Measurements from ENCODE around the gene PICK1. TPM values are rescaled to one million over a fixed set of nuclear protein-coding genes. Genes with fewer than 3 reads are reported as not detected.

PICK1 gene
- total RNA-seq, 6 donors from 2014 or later = 31.6 to 189 (median 50.3) TPM

DNA sequence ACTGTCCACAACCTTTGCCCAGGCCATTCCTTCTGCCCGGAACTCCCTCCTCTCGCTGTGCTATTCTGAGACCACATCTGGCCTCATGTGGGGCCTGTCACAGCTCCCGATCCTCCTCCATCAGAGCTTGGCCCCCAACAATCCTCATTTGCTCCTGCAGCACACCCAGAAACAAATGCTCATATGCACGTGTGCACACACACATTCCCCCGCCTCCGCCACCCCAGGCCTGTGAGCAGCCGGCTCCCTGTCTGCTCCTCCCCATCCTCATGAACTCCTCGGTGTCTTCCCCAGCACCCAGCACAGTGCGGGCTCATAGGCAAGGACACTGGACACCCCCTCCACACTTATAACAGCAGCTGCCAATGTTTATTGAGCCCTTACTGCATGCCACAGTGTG lies 29.7 kb upstream of the PICK1 start:
- WGBS, 2 donors = 91 to 95% methylated on average over 9 of the region's 9 CpGs
- Histone ChIP-seq H3K27me3 (no peaks in the 10 kb centered on the region), H3K9me3 (no peaks in the 10 kb centered on the region), H3K27ac (no peak overlapping the region), H3K36me3 (no peaks in the 10 kb centered on the region), H3K4me1 (peaks cover 0 to 6% (median 0%) of the 10 kb centered on the region in 4 donors), H3K4me3 (no peak overlapping the region)
- DNase-seq (no peak), ATAC-seq (ENCODE audit: low FRiP score in 2 of 2) (no peak)
- TF ChIP-seq POLR2AphosphoS5 (IDR thresholded peaks at IDR 0.05) = no peak
- TF ChIP-seq EP300 (IDR thresholded peaks at IDR 0.05) = no peak

- H3K4me1 ChIP-seq = peaks cover 7 to 12% (median 8%) of the 10 kb centered on the region in 4 donors
- no peaks in the 10 kb centered on the region for H3K9me3 ChIP-seq
- H3K27me3 ChIP-seq = no peaks in the 10 kb centered on the region
- peak in 1 of 2 donors; percentile 71 for DNase-seq
- no peak for ATAC-seq (ENCODE audit: low FRiP score in 2 of 2)
- no peaks in the 10 kb centered on the region for H3K36me3 ChIP-seq
- H3K4me3 ChIP-seq = no peak overlapping the region
- WGBS, 2 donors = 86% methylated on average over 15 of the region's 15 CpGs
- no peak for TF ChIP-seq CTCF (IDR thresholded peaks at IDR 0.05)
- TF ChIP-seq POLR2A (IDR thresholded peaks at IDR 0.05) = no peak
- TF ChIP-seq POLR2AphosphoS5 (IDR thresholded peaks at IDR 0.05) = no peak
- TF ChIP-seq EP300 (IDR thresholded peaks at IDR 0.05) = no peak
- H3K27ac ChIP-seq = no peak overlapping the region
These were observed 28.7 kb upstream of the PICK1 start for GRCh38 chr22:38028344-38029130.

DNA sequence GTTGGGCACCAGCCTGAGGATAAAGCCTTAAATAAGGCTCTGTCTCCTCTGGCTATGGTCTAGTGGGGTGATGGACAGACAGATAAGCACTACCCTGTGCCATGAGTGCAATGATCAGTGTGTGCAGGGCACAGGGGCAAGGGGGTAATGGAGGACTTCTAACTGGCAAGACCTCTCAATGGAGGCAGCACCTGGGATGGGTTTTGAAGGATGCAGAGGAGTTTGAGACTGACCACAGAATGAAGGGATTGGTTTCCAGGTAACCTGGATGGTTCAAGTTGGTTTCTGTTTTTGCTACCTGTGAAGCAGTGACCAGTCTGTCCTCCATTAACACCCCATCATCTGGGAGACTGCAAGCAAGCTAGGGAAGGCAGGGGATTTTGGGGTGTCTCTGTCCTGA lies 27.8 kb upstream of the PICK1 start:
- no peaks in the 10 kb centered on the region for H3K36me3 ChIP-seq
- no peak for DNase-seq
- H3K4me1 ChIP-seq = peaks cover 15 to 20% (median 16%) of the 10 kb centered on the region in 4 donors
- no peak overlapping the region for H3K4me3 ChIP-seq
- TF ChIP-seq POLR2AphosphoS5 (IDR thresholded peaks at IDR 0.05) (no peak), POLR2A (IDR thresholded peaks at IDR 0.05) (no peak), CTCF (IDR thresholded peaks at IDR 0.05) (no peak), EP300 (IDR thresholded peaks at IDR 0.05) (no peak)
- no peak for ATAC-seq (ENCODE audit: low FRiP score in 2 of 2)
- no peaks in the 10 kb centered on the region for H3K9me3 ChIP-seq
- H3K27ac ChIP-seq = no peak overlapping the region
- H3K27me3 ChIP-seq = no peaks in the 10 kb centered on the region

DNA sequence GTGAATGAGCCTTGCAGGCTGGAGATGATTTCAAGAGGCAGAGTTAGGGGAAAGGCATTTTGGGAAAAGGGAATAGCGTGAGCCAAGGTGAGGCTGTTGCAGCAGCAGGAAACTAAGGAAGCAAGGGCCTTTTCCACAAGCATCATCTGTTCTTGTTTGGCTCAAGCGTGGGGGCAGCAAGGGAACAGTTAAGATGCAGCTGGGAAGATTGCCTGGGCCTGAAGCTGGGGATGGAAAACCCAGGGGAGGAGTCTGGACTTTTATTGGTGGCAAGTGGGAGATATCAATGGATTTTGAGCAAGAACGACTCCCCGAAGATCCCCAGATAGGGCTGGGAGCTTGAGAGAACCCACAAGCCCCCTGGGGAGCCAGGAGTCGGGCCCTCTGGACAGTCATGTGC lies 27.3 kb upstream of the PICK1 start:
- 85 to 90% methylated on average over 5 of the region's 5 CpGs for WGBS, 2 donors
- no peak overlapping the region for H3K4me3 ChIP-seq
- H3K27me3 ChIP-seq = no peaks in the 10 kb centered on the region
- DNase-seq = no peak
- H3K4me1 ChIP-seq = peaks cover 20 to 26% (median 21%) of the 10 kb centered on the region in 4 donors
- no peaks in the 10 kb centered on the region for H3K9me3 ChIP-seq
- ATAC-seq (ENCODE audit: low FRiP score in 2 of 2) = no peak
- H3K36me3 ChIP-seq = no peaks in the 10 kb centered on the region
- TF ChIP-seq POLR2AphosphoS5 (IDR thresholded peaks at IDR 0.05) (no peak), CTCF (IDR thresholded peaks at IDR 0.05) (no peak), EP300 (IDR thresholded peaks at IDR 0.05) (no peak), POLR2A (IDR thresholded peaks at IDR 0.05) (no peak)
- H3K27ac ChIP-seq = no peak overlapping the region

DNA sequence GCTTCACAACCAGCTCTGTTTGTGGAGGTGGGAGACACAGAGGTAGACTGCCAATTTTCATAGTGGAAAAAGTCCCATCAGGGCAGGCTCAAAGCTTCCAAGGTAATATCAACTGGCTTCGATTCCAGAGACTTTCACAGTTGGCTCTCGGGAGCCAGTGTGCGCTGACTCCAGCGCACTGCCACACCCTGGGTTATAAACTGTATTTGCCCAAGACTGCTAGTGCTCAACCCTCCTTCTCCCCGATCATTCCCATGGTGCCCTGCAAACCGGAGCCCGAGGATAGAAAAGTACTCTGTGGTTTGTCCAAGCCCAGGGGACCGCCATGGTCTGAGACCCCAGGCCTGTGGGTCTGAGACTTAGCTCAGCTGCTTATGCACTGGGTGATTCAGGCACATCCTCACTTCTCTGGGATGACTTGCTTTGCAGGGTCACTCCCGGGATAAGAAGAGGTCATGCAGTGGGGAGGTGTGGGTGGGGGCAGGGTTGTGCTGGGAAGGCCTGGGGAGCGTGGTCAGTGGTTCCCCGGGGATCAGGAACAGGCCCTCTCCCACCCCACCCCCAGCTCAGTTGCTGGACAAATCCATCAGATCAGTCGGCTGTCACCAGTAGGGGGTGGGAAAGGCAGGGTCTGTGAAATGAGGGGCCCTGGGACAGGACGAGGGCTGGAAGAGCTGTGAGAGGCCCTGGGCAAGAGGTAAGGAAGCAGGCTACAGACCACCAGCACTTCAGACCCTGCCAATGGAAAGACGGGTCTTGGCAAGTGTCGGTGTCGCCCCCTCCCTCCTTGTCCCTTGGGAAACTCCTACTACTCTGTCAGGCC lies 26.7 kb upstream of the PICK1 start:
- Histone ChIP-seq H3K36me3 (no peaks in the 10 kb centered on the region), H3K4me3 (no peak overlapping the region), H3K27me3 (no peaks in the 10 kb centered on the region), H3K27ac (no peak overlapping the region), H3K9me3 (no peaks in the 10 kb centered on the region), H3K4me1 (peaks cover 20 to 26% (median 22%) of the 10 kb centered on the region in 4 donors)
- TF ChIP-seq POLR2AphosphoS5 (IDR thresholded peaks at IDR 0.05) (no peak), CTCF (IDR thresholded peaks at IDR 0.05) (no peak), POLR2A (IDR thresholded peaks at IDR 0.05) (no peak), EP300 (IDR thresholded peaks at IDR 0.05) (no peak)
- ATAC-seq (ENCODE audit: low FRiP score in 2 of 2) (no peak), DNase-seq (no peak)
- WGBS, 2 donors = 76 to 81% methylated on average over 13 to 15 of the region's 16 CpGs
